HEK293 (cell line): ENCODE results near the gene UBE2M.

Source experiments
- CTCF ChIA-PET: fragments of 350-600 bp; formaldehyde crosslinking; extraction: SDS; loops from one replicate; lab custom pipeline; 2021; ENCODE audit warnings: antibody characterized with exemption; lab: Yijun Ruan, JAX
- POLR2A ChIA-PET: fragments of 300-600 bp; formaldehyde crosslinking; extraction: SDS; loops from one replicate; lab custom pipeline; 2020; ENCODE audit warnings: antibody characterized with exemption, inconsistent platforms; lab: Yijun Ruan, JAX
- H3K27ac ChIP-seq: fragments of 200-500 bp; sonication (Bioruptor generic); 2 replicates; pipeline ENCODE4 v1.5.1; 2014; ENCODE audit warnings: low read depth, low read length, control low read depth, inconsistent platforms; ENCODE audit errors: extremely low read depth
- H3K36me3 ChIP-seq, 2 experiments: fragments of 200-500 bp in 1 of 2; sonication (Bioruptor generic) in 1 of 2; 1 replicate in 1 of 2; 2 replicates in 1 of 2; pipeline ENCODE4 v1.5.1; 2014 to 2017; ENCODE audit warnings: inconsistent platforms in 2 of 2, low read length in 2 of 2; ENCODE audit not compliant: control insufficient read depth in 2 of 2, insufficient read depth in 1 of 2
- H3K4me1 ChIP-seq: fragments of 200-500 bp; sonication (Bioruptor generic); 2 replicates; pipeline ENCODE4 v1.5.1; 2014; ENCODE audit warnings: mild to moderate bottlenecking, low read length, inconsistent platforms; ENCODE audit not compliant: control insufficient read depth, insufficient read depth
- H3K4me3 ChIP-seq: 2 replicates; pipeline ENCODE4 v1.5.1; 2011; ENCODE audit warnings: low read depth, mild to moderate bottlenecking, control low read depth, low read length, moderate library complexity
- H3K9me3 ChIP-seq: fragments of 200-500 bp; sonication (Bioruptor generic); 2 replicates; pipeline ENCODE4 v1.5.1; 2014; ENCODE audit warnings: low read depth, low read length, inconsistent platforms; ENCODE audit not compliant: control insufficient read depth, insufficient read depth
- HIC1 ChIP-seq: fragments of 450-650 bp; formaldehyde crosslinking; IDR thresholded peaks from 2 replicates; pipeline ENCODE4 v1.5.1; 2016; ENCODE audit warnings: missing biosample characterization, missing genetic modification characterization
- KLF1 ChIP-seq: fragments of 450-650 bp; formaldehyde crosslinking; IDR thresholded peaks from 2 replicates; pipeline ENCODE4 v1.5.1; 2016; ENCODE audit warnings: missing biosample characterization, missing genetic modification characterization
- KLF8 ChIP-seq: fragments of 450-650 bp; formaldehyde crosslinking; IDR thresholded peaks from 2 replicates; pipeline ENCODE4 v1.5.1; 2016; ENCODE audit warnings: missing biosample characterization, missing genetic modification characterization
- ZEB2 ChIP-seq: fragments of 450-650 bp; formaldehyde crosslinking; IDR thresholded peaks from 2 replicates; pipeline ENCODE4 v1.5.1; 2016; ENCODE audit warnings: missing biosample characterization, missing genetic modification characterization
- ZFP37 ChIP-seq: fragments of 450-650 bp; formaldehyde crosslinking; IDR thresholded peaks from 2 replicates; pipeline ENCODE4 v1.5.1; 2016; ENCODE audit warnings: missing biosample characterization, missing genetic modification characterization
- ZNF521 ChIP-seq: fragments of 450-650 bp; formaldehyde crosslinking; IDR thresholded peaks from 2 replicates; pipeline ENCODE4 v1.5.1; 2017; ENCODE audit warnings: missing biosample characterization, mild to moderate bottlenecking, missing genetic modification characterization
- ZXDB ChIP-seq: fragments of 450-650 bp; formaldehyde crosslinking; IDR thresholded peaks from 2 replicates; pipeline ENCODE4 v1.5.1; 2016; ENCODE audit warnings: missing biosample characterization, missing genetic modification characterization
- TF ChIP-seq, protein P1 (sequence below): sonication (generic); formaldehyde crosslinking; IDR thresholded peaks from 2 replicates; pipeline ENCODE4 v1.8.1; 2022; ENCODE audit warnings: mild to moderate bottlenecking, moderate library complexity, missing genetic modification reagents
- TF ChIP-seq, protein P2 (sequence below): fragments of 450-650 bp; IDR thresholded peaks from 2 replicates; pipeline ENCODE4 v1.5.1; 2018; ENCODE audit warnings: missing biosample characterization, missing genetic modification characterization
- TF ChIP-seq, protein P3 (sequence below): fragments of 450-650 bp; formaldehyde crosslinking; IDR thresholded peaks from 2 replicates; pipeline ENCODE4 v1.5.1; 2017; ENCODE audit warnings: missing biosample characterization, missing genetic modification characterization

UBE2M gene

DNA sequence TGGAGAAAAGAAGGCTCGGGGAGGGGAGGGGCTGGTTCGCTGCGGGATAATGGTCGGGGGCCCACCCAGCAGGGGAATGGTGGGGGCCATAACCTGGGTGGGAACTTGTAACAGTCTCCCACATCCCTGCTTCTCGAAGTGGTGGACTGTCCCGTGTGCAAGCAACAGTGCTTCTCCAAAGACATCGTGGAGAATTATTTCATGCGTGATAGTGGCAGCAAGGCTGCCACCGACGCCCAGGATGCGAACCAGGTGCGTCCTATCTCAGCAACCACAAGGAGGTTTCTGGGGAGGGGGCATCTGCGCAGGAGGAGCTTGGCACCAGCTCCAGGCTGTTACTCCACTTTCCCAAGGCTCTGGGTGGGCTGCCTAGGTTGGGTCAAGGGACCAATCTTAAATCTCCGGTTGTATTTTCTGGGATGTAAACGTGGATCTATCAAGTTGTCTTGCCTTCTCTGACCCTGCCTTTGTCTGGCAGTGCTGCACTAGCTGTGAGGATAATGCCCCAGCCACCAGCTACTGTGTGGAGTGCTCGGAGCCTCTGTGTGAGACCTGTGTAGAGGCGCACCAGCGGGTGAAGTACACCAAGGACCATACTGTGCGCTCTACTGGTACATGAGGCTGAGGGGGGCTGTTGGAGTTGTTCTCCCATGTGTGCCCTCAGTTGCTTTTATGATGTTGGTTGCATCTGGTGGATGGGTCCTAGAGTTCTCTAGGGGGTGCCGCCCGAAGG is 13.0 kb downstream of the UBE2M start:
- Histone ChIP-seq H3K4me3 (peak overlapping the region; percentile 67), H3K4me1 (peaks cover 13% of the 10 kb centered on the region), H3K36me3 (peaks cover 17 to 56% of the 10 kb centered on the region in 2 experiments; a peak in 2 of 3 replicates), H3K27ac (peak overlapping the region; percentile 99), H3K9me3 (no peaks in the 10 kb centered on the region)
- CTCF ChIA-PET, result no interaction called here
- POLR2A ChIA-PET, result interaction anchor here (0.6 to 4.4 kb wide), 7 partner anchors 8 to 327 kb away, joined by 3 to 128 read pairs (median 7); partner anchors contain the start of genes CHMP2A, UBE2M, ZBTB45 and ZNF497
- TF ChIP-seq KLF1 (0 out of 2 replicates have a peak, but pooled peaks have one; percentile 29), ZFP37 (tag by site-specific recombination) (no peak), KLF8 (tag by site-specific recombination) (0 out of 2 replicates have a peak, but pooled peaks have one; percentile 12)

DNA sequence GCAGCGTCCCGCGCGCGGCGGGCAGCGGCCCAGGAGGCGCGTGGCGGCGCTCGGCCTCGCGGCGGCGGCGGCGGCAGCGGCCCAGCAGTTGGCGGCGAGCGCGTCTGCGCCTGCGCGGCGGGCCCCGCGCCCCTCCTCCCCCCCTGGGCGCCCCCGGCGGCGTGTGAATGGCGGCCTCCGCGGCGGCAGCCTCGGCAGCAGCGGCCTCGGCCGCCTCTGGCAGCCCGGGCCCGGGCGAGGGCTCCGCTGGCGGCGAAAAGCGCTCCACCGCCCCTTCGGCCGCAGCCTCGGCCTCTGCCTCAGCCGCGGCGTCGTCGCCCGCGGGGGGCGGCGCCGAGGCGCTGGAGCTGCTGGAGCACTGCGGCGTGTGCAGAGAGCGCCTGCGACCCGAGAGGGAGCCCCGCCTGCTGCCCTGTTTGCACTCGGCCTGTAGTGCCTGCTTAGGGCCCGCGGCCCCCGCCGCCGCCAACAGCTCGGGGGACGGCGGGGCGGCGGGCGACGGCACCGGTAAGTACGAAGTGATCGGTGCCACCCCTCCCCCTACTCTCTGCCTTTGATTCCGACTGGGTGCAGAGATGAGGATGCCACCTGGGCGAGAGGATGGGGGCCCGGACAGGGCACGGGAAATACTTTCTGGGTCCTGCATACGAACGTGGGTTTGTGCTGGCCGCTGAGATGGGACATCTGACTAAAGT is 13.7 kb downstream of the UBE2M start:
- CTCF ChIA-PET, result interaction anchor here (1.3 to 1.9 kb wide), 2 partner anchors 10 to 24 kb away, joined by 6 to 19 read pairs; partner anchors contain the start of genes CHMP2A and ZBTB45
- H3K36me3 ChIP-seq, result peaks cover 17 to 49% of the 10 kb centered on the region in 2 experiments; a peak in 2 of 3 replicates

More for the DNA sequence above, 13.7 kb downstream of the UBE2M start:
- H3K27ac ChIP-seq, result peak overlapping the region; percentile 99
- H3K4me3 ChIP-seq, result peak overlapping the region; percentile 67
- H3K9me3 ChIP-seq, result no peaks in the 10 kb centered on the region
- peaks cover 13% of the 10 kb centered on the region for H3K4me1 ChIP-seq
- TF ChIP-seq ZXDB (tag by site-specific recombination), result 0 out of 2 replicates have a peak, but pooled peaks have one; percentile 19
- TF ChIP-seq HIC1 (tag by site-specific recombination), result 0 out of 2 replicates have a peak, but pooled peaks have one; percentile 24
- TF ChIP-seq, protein P1, sequence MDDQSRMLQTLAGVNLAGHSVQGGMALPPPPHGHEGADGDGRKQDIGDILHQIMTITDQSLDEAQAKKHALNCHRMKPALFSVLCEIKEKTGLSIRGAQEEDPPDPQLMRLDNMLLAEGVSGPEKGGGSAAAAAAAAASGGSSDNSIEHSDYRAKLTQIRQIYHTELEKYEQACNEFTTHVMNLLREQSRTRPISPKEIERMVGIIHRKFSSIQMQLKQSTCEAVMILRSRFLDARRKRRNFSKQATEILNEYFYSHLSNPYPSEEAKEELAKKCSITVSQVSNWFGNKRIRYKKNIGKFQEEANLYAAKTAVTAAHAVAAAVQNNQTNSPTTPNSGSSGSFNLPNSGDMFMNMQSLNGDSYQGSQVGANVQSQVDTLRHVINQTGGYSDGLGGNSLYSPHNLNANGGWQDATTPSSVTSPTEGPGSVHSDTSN, result 0 out of 2 replicates have a peak, but pooled peaks have one; percentile 2
- no peak for TF ChIP-seq ZEB2
- TF ChIP-seq, protein P2, sequence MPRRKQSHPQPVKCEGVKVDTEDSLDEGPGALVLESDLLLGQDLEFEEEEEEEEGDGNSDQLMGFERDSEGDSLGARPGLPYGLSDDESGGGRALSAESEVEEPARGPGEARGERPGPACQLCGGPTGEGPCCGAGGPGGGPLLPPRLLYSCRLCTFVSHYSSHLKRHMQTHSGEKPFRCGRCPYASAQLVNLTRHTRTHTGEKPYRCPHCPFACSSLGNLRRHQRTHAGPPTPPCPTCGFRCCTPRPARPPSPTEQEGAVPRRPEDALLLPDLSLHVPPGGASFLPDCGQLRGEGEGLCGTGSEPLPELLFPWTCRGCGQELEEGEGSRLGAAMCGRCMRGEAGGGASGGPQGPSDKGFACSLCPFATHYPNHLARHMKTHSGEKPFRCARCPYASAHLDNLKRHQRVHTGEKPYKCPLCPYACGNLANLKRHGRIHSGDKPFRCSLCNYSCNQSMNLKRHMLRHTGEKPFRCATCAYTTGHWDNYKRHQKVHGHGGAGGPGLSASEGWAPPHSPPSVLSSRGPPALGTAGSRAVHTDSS (tag by site-specific recombination), result 0 out of 2 replicates have a peak, but pooled peaks have one; percentile 19
- TF ChIP-seq, protein P3, sequence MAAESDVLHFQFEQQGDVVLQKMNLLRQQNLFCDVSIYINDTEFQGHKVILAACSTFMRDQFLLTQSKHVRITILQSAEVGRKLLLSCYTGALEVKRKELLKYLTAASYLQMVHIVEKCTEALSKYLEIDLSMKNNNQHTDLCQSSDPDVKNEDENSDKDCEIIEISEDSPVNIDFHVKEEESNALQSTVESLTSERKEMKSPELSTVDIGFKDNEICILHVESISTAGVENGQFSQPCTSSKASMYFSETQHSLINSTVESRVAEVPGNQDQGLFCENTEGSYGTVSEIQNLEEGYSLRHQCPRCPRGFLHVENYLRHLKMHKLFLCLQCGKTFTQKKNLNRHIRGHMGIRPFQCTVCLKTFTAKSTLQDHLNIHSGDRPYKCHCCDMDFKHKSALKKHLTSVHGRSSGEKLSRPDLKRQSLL (tag by site-specific recombination), result peak; percentile 58
- no peak for TF ChIP-seq ZNF521 (tag by site-specific recombination)
- POLR2A ChIA-PET, result interaction anchor here (0.6 to 4.4 kb wide), 26 partner anchors 9 to 362 kb away, joined by 3 to 128 read pairs (median 8); partner anchors contain the start of genes CHMP2A, MZF1, RPS5 and UBE2M
